HG03095 (cell line): ENCODE results near the gene ARHGEF18.

Source experiments
- ATAC-seq: cut with Tn5 transposase; IDR thresholded peaks from one replicate; pipeline ENCODE4 v1.9.1; 2021; ENCODE audit warnings: moderate library complexity; ENCODE audit not compliant: unreplicated experiment

The ARHGEF18 gene

DNA sequence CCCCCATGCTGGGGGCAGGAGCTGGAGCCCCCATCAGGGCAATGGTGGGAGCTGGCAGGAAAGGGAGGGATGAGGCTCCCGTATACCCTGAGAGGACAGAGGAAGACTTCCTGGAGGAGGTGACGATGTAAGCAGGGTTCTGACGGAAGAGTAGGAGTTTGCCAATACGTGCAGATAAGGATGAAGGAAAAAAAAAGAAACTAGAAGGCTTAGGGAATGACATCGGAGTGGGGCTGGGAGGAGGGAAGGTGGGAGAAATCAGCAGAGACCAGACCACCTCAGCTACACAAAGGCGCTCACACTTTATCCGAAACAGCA is 32.3 kb downstream of the ARHGEF18 start:
- ATAC-seq, result no peak

DNA sequence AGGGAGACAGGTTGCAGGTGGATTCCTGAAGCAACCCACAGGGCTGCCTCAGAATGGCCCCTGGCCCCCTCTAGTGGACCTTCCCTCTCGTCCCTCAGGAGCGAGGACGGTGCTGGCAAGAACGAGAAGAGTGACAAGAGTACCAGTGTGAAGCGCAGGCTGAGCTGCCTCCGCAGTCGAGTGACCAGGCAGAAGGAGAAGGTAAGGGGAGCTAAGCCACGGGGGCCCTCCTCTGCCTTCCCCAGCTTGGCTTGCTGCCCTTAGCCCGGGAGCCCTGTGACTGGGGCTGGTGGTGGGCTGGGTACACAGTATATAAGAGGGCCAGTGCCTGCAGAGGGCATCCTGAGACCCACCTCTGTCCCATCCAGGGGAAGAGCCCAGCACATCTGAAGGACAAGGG is 34.0 kb downstream of the ARHGEF18 start:
- ATAC-seq, result no peak

DNA sequence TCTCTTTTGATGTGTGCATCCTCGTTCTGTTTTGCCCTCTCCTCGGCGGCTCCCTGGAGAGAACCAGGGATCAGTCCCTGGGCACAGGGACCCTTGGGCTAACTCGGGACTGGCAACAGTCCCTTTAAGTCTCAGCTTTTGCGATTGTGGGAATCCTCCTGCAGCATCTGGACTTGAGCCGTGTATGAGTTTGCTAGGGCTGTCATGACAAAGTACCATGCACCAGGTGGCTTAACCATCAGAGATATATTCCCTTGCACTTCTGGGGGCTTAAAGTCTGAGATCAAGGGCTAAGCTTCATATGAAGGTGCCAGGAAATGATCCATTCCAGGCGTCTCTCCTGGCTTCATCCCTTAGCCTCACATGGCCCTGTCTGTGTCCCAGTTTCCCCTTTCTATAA is 34.5 kb downstream of the ARHGEF18 start:
- ATAC-seq, result no peak

DNA sequence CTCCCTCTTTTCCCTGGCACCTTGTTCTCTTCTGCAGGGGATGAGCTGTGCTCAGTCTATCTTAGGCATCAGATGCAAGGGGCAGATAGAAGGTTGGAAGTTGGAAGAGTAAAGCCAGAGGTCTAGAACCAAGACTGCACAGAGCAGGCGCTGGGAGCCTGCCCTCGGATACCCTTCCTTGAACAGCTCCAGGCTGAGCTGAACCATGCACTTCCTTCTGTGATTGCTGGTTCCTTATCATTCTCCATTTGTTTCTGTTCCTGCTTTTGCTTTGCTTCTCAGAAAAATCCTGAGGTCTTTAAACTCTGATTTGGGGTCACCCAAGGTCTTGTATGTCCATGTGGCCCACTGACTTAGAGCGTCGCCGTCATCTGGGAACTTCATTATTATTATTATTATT is 36.3 kb downstream of the ARHGEF18 start:
- no peak for ATAC-seq

DNA sequence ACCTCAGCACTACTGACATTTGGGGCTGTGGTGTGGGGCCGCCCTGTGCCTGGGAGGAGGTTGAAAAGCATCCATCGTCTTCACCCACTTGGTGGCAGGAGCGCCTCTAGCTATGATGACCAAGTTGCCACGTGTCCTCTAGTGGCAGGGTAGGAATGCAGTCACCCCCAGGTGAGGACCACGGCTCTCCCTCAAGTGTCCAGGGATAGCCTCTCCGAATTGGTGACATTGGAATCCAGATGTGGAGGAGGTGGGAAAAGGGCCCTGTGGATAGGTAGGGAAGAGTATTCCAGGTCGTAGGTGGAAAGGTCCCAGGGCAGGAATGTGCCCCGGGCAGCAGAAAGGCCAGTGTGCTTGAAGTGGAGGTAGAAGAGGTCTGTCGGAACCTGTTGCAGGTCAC is 37.6 kb downstream of the ARHGEF18 start:
- no peak for ATAC-seq

DNA sequence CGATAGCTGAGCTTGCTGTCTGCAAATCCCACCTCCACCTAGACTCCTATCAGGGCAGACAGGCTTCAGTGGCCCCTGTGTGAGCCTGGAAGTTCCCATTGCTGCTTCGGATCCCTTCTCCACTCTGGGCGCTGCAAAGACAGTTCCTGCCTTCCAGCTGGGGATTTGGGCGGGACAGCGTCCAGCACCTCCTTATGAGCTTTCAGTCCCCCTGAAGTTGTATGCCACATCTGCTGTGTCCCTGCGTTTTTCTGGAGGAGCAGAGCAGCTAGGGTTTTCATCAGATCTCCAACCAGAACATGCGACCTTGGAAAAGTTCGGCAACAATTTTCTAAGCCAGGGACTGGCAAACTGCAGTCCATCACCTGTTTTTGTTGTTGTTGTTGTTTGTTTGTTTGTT is 38.0 kb downstream of the ARHGEF18 start:
- ATAC-seq, result no peak

DNA sequence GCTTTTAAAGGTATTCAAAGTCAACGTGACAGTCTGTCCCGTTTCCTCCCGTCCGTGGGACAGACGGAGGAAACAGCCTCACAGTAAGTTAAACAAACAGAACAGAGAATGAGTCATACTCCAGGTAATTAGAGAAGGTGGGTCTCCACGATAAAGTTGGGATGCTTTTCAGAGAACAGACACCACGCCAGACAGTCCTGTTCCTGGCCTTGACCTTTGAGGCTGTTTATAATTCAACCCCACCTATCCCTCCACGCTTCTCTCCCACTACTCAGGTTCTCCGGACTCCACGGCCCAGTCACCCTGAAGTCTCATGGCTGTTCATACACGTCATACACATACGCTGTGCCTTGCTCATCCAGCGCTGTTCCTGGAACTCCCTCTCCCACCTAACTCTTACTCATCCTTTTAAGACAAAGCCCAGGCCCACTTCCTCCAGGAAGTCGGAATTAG is 42.5 kb downstream of the ARHGEF18 start:
- ATAC-seq, result no peak

DNA sequence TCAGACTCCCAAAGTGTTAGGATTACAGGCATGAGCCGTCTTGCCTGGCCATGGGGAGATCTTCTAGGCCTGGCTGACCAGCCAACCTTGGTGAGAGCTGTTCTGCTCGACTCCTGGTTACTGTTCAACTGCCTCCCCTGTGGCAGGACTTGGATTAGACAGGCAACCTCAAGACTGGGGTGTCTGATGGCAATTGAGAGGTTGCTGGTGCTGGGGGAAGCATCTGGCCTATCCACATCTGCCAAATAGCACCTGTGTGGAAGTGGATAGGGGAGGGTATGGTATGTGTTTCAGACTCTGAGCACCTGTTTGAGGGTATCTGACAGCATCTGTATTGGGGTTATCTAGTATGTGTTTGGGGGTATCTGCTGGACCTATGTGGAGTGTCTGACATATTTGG is 44.7 kb downstream of the ARHGEF18 start:
- ATAC-seq, result no peak

DNA sequence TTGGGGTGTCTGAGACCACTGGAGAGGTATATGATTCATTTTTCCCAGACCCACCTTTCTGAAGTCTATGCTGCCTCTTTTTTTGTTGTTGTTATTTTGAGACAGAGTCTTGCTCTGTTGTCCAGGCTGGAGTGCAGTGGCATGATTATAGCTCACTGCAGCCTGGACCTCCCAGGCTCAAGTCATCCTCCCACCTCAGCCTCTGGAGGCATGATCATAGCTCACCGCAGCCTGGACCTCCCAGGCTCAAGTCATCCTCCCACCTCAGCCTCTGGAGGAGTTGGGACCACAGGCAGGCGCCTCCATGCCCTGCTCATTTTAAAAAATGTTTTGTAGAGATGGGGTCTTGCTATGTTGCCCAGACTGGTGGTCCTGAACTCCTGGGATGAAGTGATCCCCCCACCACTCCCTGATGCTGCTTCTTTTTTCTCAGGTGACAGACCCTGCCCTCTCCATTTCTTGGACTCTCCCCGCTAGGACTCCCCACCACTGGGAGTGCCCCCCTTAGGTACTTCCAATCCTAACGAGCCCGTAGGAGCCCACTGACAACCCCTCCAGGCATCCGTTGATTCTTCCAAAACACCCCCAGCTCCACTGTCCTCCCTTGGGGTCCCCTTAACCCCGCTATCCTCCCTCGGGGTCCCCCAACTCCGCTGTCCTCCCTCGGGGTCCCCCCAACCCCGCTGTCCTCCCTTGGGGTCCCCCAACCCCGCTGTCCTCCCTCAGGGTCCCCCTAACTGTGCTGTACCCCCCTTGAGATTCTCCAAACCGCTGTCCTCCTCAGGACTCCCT is 45.4 kb downstream of the ARHGEF18 start:
- ATAC-seq, result no peak

DNA sequence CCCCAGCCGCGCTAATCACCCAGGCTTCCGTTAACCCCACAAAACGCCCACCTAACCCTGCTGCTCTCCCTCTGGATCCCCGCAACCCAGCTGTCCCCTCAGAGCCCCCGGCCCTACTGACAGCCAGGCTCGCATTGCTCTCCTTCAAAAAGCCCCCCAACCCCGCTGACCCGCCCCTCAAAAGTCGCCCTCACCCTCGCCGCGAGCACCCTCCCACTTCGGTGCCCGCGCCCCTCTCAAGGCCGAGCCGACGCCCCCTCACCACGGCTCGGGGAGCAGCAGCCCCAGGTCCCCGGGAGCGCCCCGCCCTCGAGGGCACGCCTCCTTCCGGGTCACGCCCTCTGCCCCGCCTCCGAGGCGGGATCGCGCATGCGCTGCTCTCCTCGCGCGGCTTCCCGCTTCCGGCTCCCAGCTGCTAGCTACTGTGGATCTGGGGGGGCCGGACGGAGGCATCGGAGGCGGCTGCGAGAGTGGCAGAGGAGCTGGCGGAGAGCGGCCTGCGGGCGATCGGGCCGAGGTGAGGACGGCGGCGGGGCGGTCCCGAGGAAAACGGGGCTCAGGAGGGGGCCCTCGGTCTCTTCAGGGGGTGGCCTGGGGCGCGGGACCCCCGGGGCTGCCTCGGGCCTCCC is 46.1 kb downstream of the ARHGEF18 start:
- peak; percentile 62 for ATAC-seq

DNA sequence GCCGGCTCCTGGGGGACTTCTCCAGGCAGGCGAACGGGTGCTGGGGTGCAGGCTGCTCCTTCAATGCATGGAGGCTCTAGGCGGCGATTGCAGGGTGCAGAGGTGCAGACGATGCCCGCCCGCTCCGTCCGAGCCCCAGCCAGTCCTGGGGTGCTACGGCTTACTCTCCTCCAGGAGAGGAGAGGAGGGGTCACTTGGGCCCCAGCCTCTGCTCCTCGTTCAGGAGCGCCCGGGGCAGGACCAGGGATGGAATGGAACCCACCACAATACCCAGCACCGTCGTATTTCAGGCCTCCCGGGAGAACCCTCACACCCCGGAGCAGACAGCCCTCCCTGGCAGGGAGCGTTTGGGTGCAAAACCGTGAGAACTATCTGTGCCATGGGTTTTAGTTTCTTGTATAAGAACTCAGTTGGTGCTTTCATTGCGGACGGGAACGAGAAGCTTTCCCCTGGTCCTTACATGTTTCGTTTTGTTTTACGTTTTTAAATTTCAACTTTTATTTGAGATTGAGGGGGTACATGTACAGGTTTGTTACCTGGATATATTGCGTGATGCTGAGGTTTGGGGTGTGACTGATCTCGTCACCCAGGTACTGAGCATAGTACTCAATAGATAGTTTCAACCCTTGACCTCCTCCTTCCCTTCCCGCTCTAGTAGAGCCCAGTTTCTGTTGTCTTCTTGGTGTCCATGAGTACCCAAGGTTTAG is 46.8 kb downstream of the ARHGEF18 start:
- ATAC-seq, result peak; percentile 5

DNA sequence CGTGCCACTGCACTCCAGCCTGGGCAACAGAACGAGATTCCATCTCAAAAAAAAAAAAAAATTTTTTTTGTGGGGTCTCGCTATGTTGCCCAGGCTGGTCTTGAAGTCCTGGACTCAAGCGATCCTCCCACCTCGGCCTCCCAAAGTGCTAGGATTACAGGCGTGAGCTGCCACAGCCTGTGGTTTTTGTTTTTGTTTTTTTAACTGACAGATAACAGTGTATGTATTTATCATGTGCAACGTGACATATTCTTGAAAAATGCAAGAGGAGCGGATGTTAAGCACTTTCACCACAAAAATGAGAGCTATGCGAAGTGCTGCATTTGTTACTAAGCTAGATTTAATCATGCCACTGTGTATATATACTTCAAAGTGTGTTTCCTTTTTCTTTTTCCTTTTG is 49.0 kb downstream of the ARHGEF18 start:
- no peak for ATAC-seq
